Right hindlimb (tissue), 1 donor: ENCODE results near the gene SORBS2.
"Not testable (repeated sequence)": the region's sequence is repeated elsewhere in the genome, so short reads cannot be mapped to it uniquely, and the experiment has no call there.

Source experiments
- DNase-seq: peaks from one replicate; pipeline ENCODE4 v3.0.0-alpha.2; 2018

SORBS2 gene

GRCh38 chr4:185710487-185710995 is 101.5 kb downstream of the SORBS2 start:
- no peak for DNase-seq

GRCh38 chr4:185709802-185710486 is 102.0 kb downstream of the SORBS2 start:
- no peak for DNase-seq

- DNase-seq: no peak
Measured at GRCh38 chr4:185708348-185708747, 103.6 kb downstream of the SORBS2 start.

- not testable (repeated sequence) for DNase-seq
Measured at GRCh38 chr4:185707622-185708021, 104.4 kb downstream of the SORBS2 start.

- no peak for DNase-seq
Measured at GRCh38 chr4:185702147-185702663, 109.8 kb downstream of the SORBS2 start.

GRCh38 chr4:185700630-185701029 is 111.4 kb downstream of the SORBS2 start:
- DNase-seq: no peak

- DNase-seq: no peak
Measured at GRCh38 chr4:185700048-185700447, 111.9 kb downstream of the SORBS2 start.

GRCh38 chr4:185697488-185697887 is 114.5 kb downstream of the SORBS2 start:
- DNase-seq: no peak

GRCh38 chr4:185695743-185696142 is 116.3 kb downstream of the SORBS2 start:
- DNase-seq: no peak

- no peak for DNase-seq
Measured at GRCh38 chr4:185693548-185694215, 118.3 kb downstream of the SORBS2 start.

GRCh38 chr4:185689407-185689806 is 122.6 kb downstream of the SORBS2 start:
- no peak for DNase-seq

- DNase-seq: no peak
Measured at GRCh38 chr4:185685804-185686203, 126.2 kb downstream of the SORBS2 start.

GRCh38 chr4:185683896-185684295 is 128.1 kb downstream of the SORBS2 start:
- DNase-seq: no peak

- no peak for DNase-seq
Measured at GRCh38 chr4:185683222-185683621, 128.8 kb downstream of the SORBS2 start.

- DNase-seq: no peak
Measured at GRCh38 chr4:185682236-185682635, 129.8 kb downstream of the SORBS2 start.

GRCh38 chr4:185681604-185682003 is 130.4 kb downstream of the SORBS2 start:
- DNase-seq: no peak

GRCh38 chr4:185680617-185681016 is 131.4 kb downstream of the SORBS2 start:
- DNase-seq: no peak

- no peak for DNase-seq
Measured at GRCh38 chr4:185679523-185679922, 132.5 kb downstream of the SORBS2 start.

- no peak for DNase-seq
Measured at GRCh38 chr4:185677637-185678314, 134.2 kb downstream of the SORBS2 start.

- no peak for DNase-seq
Measured at GRCh38 chr4:185672618-185673017, 139.4 kb downstream of the SORBS2 start.

- DNase-seq: no peak
Measured at GRCh38 chr4:185672151-185672550, 139.8 kb downstream of the SORBS2 start.

GRCh38 chr4:185671496-185671895 is 140.5 kb downstream of the SORBS2 start:
- DNase-seq: no peak

- no peak for DNase-seq
Measured at GRCh38 chr4:185671066-185671465, 140.9 kb downstream of the SORBS2 start.

GRCh38 chr4:185669288-185669687 is 142.7 kb downstream of the SORBS2 start:
- DNase-seq: no peak
